HL-60 (cell line): ENCODE data around the gene SERTM1.

ENCODE experiments used
- CTCF ChIP-seq: IDR thresholded peaks from one replicate; pipeline ENCODE4 v1.5.1; 2011; ENCODE audit warnings: low read length, control low read depth, inconsistent platforms; ENCODE audit not compliant: insufficient read depth
- GABPA ChIP-seq: IDR thresholded peaks from 2 replicates; pipeline ENCODE4 v1.6.1; 2012; ENCODE audit warnings: low read depth
- POLR2AphosphoS5 ChIP-seq: IDR thresholded peaks from 2 replicates; pipeline ENCODE4 v1.6.1; 2012; ENCODE audit warnings: low read depth
- REST ChIP-seq: IDR thresholded peaks from 2 replicates; pipeline ENCODE4 v1.6.1; 2012; ENCODE audit warnings: low read depth; ENCODE audit not compliant: insufficient replicate concordance
- SPI1 ChIP-seq: IDR thresholded peaks from 2 replicates; pipeline ENCODE4 v1.6.1; 2012; ENCODE audit warnings: low read depth, mild to moderate bottlenecking, borderline replicate concordance

GRCh38 chr13:36639610-36640009, 34.2 kb upstream of the SERTM1 start:
- no peak for TF ChIP-seq CTCF
- TF ChIP-seq POLR2AphosphoS5: no peak
- TF ChIP-seq REST: no peak
- no peak for TF ChIP-seq GABPA
- TF ChIP-seq SPI1: 0 out of 2 replicates have a peak, but pooled peaks have one; percentile 7
